Vagina (tissue), 2 donors: ENCODE data around the gene TLE4. TPM values are rescaled to one million over a fixed set of nuclear protein-coding genes. Genes with fewer than 3 reads are reported as not detected.
"Not testable (repeated sequence)": the region's sequence is repeated elsewhere in the genome, so short reads cannot be mapped to it uniquely, and the experiment has no call there.

ENCODE experiments used
- DNase-seq, 2 donors: peaks; one replicate each; pipeline ENCODE4 v3.0.0-alpha.2; 2017; ENCODE audit errors: extremely low spot score in 2 of 2
- H3K27ac ChIP-seq: fragments of 200-600 bp; sonication (generic); one replicate; pipeline ENCODE4 v1.5.1; 2019
- H3K27me3 ChIP-seq: fragments of 200-600 bp; sonication (generic); one replicate; pipeline ENCODE4 v1.5.1; 2019
- H3K36me3 ChIP-seq, 2 donors: fragments of 200-600 bp; sonication (generic); one replicate each; pipeline ENCODE4 v1.5.1; 2017 to 2019
- H3K4me1 ChIP-seq: fragments of 200-600 bp; sonication (generic); one replicate; pipeline ENCODE4 v1.5.1; 2019
- H3K4me3 ChIP-seq, 2 donors: fragments of 200-600 bp; sonication (generic); 1 replicate in 1 of 2; 2 replicates in 1 of 2; pipeline ENCODE4 v1.5.1; 2016 to 2019
- H3K9me3 ChIP-seq: fragments of 200-600 bp; sonication (generic); one replicate; pipeline ENCODE4 v1.5.1; 2019
- POLR2A ChIP-seq, 2 donors: fragments of 450-650 bp; IDR thresholded peaks; one replicate each; pipeline ENCODE4 v1.6.1; 2017; ENCODE audit warnings: antibody characterized with exemption in 2 of 2, mild to moderate bottlenecking in 2 of 2, moderate library complexity in 2 of 2
- POLR2AphosphoS5 ChIP-seq, 2 donors: sonication (generic); formaldehyde crosslinking; IDR thresholded peaks; one replicate each; pipeline ENCODE4 v1.9.0; 2017; ENCODE audit warnings: antibody characterized with exemption in 2 of 2, mild to moderate bottlenecking in 2 of 2, low read depth in 1 of 2; ENCODE audit not compliant: insufficient read depth in 1 of 2
- intact Hi-C: fragments of 100-400 bp; cut with DNase I; formaldehyde crosslinking; loops from one replicate; pipeline ENCODE4 v1.15.1; 2023
- total RNA-seq: library from RNA; depleted of rRNA; stranded (reverse); fragments of >200 nt; gene quantifications from one replicate; pipeline ENCODE4 v1.2.3, GENCODE V29; 2016
- TF ChIP-seq, protein P1 (sequence below), 3 experiments: fragments of 450-650 bp in 2 of 3; fragments of 200-600 bp in 1 of 3; sonication (generic) in 1 of 3; IDR thresholded peaks; one replicate each; pipeline ENCODE4 v1.5.1; 2017 to 2019; ENCODE audit warnings: antibody characterized with exemption in 3 of 3, mild to moderate bottlenecking in 2 of 3, moderate library complexity in 2 of 3

TLE4 gene
- total RNA-seq, 1 donor from 2014 or later: 49.8 TPM

DNA sequence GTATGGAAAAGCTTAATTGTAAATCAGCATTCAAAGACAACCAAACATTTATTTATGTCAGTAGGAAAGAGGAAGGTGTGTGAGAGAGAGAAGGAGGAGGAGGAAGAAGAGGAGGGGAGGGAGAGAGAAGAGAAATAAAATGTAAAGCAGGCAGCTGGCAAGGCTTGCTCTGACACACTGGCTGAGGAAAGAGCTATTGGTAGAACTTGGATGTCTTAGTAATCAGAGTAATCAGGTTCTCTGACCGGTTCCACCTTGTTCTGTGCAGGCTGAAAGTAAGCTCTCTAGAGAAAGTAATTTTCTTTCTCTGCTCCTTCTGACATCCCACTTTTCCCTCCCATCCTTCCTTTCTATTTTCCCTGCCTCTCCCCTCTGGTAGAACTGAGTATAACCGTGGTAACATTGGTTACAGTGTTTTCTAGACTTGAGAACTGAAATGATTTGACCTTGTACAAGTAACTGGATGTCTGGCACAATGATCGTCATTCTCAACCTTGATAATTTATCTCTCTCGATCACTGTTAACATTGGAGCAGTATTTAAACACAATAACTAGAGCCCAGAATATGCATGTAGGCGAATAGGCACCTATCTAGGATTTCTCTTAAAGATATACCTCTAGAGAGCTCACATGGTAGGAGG, 33.3 kb downstream of the TLE4 start:
- DNase-seq: no peak
- Histone ChIP-seq H3K4me3 (no peak overlapping the region), H3K27me3 (no peaks in the 10 kb centered on the region), H3K9me3 (no peaks in the 10 kb centered on the region), H3K27ac (no peak overlapping the region), H3K4me1 (no peaks in the 10 kb centered on the region), H3K36me3 (no peaks in the 10 kb centered on the region)
- intact Hi-C loops: no loop called here
- TF ChIP-seq, protein P1, sequence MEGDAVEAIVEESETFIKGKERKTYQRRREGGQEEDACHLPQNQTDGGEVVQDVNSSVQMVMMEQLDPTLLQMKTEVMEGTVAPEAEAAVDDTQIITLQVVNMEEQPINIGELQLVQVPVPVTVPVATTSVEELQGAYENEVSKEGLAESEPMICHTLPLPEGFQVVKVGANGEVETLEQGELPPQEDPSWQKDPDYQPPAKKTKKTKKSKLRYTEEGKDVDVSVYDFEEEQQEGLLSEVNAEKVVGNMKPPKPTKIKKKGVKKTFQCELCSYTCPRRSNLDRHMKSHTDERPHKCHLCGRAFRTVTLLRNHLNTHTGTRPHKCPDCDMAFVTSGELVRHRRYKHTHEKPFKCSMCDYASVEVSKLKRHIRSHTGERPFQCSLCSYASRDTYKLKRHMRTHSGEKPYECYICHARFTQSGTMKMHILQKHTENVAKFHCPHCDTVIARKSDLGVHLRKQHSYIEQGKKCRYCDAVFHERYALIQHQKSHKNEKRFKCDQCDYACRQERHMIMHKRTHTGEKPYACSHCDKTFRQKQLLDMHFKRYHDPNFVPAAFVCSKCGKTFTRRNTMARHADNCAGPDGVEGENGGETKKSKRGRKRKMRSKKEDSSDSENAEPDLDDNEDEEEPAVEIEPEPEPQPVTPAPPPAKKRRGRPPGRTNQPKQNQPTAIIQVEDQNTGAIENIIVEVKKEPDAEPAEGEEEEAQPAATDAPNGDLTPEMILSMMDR (IDR thresholded peaks at IDR 0.05): no peak
- TF ChIP-seq POLR2A (IDR thresholded peaks at IDR 0.05): no peak

DNA sequence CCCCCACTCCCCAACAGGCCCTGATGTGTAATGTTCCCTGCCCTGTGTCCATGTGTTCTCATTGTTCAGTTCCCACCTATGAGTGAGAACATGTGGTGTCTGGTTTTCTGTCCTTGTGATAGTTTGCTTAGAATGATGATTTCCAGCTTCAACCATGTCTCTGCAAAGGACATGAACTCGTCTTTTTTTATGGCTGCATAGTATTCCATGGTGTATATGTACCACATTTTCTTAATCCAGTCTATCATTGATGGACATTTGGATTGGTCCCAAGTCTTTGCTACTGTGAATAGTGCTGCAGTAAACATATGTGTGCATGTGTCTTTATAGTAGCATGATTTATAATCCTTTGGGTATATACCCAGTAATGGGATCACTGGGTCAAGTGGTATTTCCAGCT, 34.8 kb downstream of the TLE4 start:
- H3K9me3 ChIP-seq, H3K4me1 ChIP-seq, DNase-seq, H3K27ac ChIP-seq, H3K27me3 ChIP-seq, H3K36me3 ChIP-seq, H3K4me3 ChIP-seq, intact Hi-C loops: not testable (repeated sequence)

DNA sequence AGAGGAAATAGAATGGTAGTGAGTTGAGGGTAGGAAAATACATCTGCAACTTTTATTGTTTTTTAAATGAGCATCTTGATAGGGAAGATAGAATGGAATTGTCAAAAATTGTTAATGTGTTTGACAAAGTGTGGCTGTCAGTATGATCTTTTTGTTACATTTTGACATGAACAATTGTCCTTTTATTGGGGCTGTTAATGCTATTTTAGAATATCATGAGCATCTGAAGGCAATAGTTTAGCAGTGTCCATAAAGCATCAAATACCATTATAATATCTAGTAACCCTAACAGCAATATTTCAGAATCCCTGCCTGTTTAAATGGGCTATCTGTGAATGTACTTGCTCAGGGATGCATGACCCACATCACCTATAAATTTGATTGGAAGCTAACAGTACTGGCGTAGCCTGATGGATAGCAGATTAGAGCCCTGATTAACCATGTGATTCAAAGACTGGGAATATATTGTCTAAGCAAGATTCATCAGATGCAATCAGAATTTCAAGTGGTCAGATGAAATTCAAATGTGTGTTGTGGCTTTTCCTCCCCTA, 37.8 kb downstream of the TLE4 start:
- H3K4me3 ChIP-seq: no peak overlapping the region
- H3K9me3 ChIP-seq: no peaks in the 10 kb centered on the region
- no peak overlapping the region for H3K27ac ChIP-seq
- H3K4me1 ChIP-seq: peaks cover 30% of the 10 kb centered on the region
- TF ChIP-seq POLR2AphosphoS5 (IDR thresholded peaks at IDR 0.05; ENCODE audit: insufficient read depth in 1 of 2, low read depth in 1 of 2) (no peak), POLR2A (IDR thresholded peaks at IDR 0.05) (no peak)
- TF ChIP-seq, protein P1 (IDR thresholded peaks at IDR 0.05): no peak
- intact Hi-C loops: no loop called here
- no peak for DNase-seq
- no peaks in the 10 kb centered on the region for H3K27me3 ChIP-seq
- no peaks in the 10 kb centered on the region for H3K36me3 ChIP-seq

DNA sequence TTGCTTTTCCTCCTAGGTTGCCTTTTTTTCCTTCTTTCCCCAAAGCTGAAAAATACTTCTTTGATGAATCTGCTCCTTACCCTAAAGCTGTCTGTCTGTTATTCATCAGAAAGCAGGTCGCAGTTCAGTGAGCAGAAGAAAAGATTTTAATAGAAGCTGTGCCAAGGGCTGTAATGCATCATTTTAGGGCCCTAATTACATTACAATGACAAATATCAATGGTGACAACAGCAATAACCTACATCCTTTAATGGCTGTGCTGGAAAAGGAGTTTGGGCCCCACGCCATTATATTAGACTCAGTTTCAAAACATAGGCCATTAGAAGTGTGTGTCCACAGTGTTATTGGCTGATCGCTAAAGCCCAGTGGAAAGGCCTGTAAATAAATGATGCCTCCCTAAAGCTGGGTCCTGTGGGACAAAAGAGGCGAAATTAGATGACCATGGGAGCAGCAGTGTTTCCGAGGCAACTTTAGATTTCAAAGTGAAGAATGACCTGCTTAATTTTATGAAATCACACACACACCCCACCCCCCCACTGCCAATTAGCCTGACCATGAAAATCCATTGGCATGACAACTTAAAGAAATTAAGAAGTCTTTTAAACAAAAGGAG, 38.4 kb downstream of the TLE4 start:
- H3K27me3 ChIP-seq: no peaks in the 10 kb centered on the region
- H3K4me3 ChIP-seq: no peak overlapping the region
- H3K9me3 ChIP-seq: no peaks in the 10 kb centered on the region
- intact Hi-C loops: no loop called here
- peaks cover 30% of the 10 kb centered on the region for H3K4me1 ChIP-seq
- DNase-seq: no peak
- no peak overlapping the region for H3K27ac ChIP-seq
- H3K36me3 ChIP-seq: no peaks in the 10 kb centered on the region
- TF ChIP-seq, protein P1 (IDR thresholded peaks at IDR 0.05): no peak
- no peak for TF ChIP-seq POLR2A (IDR thresholded peaks at IDR 0.05)
- TF ChIP-seq POLR2AphosphoS5 (IDR thresholded peaks at IDR 0.05; ENCODE audit: insufficient read depth in 1 of 2, low read depth in 1 of 2): no peak

- Histone ChIP-seq H3K27ac (no peak overlapping the region), H3K4me1 (peaks cover 30% of the 10 kb centered on the region), H3K36me3 (no peaks in the 10 kb centered on the region), H3K9me3 (no peaks in the 10 kb centered on the region), H3K27me3 (no peaks in the 10 kb centered on the region), H3K4me3 (no peak overlapping the region)
- DNase-seq: no peak
- intact Hi-C loops: no loop called here
- TF ChIP-seq POLR2A (IDR thresholded peaks at IDR 0.05): no peak
- TF ChIP-seq, protein P1 (IDR thresholded peaks at IDR 0.05): no peak
- TF ChIP-seq POLR2AphosphoS5 (IDR thresholded peaks at IDR 0.05; ENCODE audit: insufficient read depth in 1 of 2, low read depth in 1 of 2): no peak
These were observed 39.2 kb downstream of the TLE4 start for GRCh38 chr9:79610791-79611614.
